Activated T-cell treated with anti-CD3 and anti-CD28 coated beads for 48 hours (primary cell): ENCODE results near the gene PA2G4.
"Not testable (repeated sequence)": the region's sequence is repeated elsewhere in the genome, so short reads cannot be mapped to it uniquely, and the experiment has no call there.

ENCODE experiments used
- DNase-seq: peaks from one replicate; pipeline ENCODE4 v3.0.0-alpha.2; 2020; ENCODE audit warnings: low read depth

Gene PA2G4

DNA sequence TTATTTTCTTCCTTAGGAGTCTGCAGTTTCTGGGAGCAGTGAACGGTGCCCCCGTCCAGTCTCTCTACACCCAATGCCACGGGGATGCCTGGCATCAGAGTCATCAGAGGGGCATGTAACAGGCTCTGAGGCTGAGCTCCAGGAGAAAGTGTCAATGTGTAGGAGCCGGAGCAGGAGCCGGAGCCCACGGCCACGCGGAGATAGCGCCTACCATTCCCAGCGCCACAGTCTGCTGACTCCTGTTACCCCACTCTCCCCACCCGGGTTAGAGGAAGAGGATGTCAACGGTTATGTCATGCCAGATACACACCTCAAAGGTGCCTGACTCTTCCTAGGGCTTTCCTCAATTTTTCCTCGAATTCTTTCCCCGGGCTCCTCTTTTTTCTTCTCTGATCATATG, 3.3 kb upstream of the PA2G4 start:
- DNase-seq = no peak

DNA sequence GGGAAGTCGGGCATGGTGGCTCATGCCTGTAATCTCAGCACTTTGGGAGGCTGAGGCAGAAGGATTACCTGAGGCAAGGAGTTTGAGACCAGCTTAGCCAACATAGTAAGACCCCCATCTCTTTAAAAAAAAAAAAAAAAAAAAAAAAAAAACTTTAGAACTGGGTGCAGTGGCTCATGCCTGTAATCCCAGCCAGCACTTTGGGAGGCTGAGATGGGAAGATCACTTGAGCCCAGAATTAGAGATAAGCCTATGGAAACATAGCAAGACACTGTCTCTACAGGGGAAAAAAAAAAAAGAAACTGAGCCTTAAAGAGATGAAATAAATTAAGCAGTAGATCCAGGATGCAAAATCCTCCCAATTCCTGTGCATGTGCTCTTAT, 1.7 kb upstream of the PA2G4 start:
- DNase-seq = no peak

DNA sequence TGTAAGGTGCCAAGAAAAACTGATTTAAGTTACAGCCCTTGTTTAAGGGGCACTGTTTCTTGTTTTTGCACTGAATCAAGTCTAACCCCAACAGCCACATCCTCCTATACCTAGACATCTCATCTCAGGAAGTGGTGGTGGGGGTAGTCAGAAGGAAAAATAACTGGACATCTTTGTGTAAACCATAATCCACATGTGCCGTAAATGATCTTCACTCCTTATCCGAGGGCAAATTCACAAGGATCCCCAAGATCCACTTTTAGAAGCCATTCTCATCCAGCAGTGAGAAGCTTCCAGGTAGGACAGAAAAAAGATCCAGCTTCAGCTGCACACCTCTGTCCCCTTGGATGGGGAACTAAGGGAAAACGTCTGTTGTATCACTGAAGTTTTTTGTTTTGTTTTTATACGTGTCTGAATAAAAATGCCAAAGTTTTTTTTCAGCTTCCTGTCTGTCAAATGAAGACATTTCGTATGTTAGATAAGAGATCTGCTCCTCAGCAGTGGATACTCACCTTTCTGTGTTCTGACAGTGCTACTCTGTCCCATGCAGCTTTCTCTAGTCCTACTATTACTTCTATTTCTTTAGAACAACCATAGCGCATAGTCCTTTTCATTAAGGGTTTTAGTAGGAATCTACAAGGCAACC, 1.2 kb upstream of the PA2G4 start:
- DNase-seq = no peak

DNA sequence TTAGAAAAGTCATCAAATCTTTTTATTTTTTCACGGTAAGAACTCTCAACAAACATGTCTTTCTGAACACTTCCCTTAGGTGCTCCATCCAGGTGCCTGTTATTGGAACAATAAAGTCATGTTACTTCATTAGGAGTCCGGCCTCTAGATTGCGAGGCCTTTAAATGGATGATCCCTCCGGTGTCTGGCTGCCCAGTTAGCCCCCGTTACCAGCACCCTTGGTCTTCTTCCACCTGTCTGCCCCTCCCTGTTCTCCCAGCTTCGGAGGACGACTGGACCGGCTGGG, 593 bp upstream of the PA2G4 start:
- no peak for DNase-seq

DNA sequence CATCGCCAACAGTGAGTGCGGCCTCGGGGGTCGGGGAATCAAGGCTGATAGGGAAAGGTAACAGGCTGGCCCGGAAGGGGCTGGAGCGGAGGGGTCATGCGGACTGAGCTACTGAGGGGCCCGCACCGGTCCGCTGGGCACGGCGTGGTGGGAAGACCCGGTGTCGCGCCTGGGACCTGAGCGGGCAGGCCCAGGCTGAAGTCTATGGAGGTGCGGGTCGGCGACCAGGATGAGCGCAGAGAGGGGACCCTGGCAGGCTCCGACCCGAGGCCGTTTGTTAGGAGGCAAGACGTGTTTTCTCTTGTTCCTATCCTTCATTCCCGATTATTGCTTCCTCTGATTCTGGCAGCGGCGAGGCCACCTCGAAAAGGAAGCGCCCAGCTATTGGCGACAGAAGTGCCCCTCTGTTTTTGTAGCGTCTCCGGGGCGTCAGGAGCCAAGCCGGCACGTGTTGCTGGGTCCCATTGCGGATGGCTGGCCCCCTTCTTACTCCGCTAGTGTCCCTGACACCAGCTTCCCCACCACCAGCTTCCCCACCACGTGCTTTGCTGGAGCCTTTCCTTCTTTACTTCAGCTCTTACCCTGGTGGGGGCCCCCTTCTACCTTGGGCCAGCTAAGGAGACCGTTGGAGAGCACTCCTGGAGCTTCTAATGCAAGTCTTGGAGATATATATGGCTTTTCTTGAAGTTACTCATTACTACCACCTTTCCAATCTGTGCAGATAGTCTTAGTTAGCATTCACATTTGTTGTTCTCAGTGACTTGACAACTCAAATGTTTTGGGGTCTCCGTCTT, 653 bp downstream of the PA2G4 start:
- DNase-seq = peak; percentile 18

DNA sequence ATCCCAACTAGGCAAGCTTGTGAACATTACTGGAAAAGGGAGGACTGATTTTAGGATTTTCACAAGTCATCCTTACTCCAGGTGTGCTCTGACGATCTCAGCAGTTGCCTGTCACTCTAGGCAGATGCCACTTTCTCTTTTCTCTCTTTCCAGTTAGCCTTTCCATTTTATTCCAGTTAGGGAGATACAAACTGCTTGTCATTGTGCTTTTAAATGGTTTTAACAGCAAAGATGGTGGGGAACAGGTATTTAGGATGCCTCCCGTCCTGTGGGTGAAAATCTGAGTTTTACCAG, 1.2 kb downstream of the PA2G4 start:
- DNase-seq = no peak

DNA sequence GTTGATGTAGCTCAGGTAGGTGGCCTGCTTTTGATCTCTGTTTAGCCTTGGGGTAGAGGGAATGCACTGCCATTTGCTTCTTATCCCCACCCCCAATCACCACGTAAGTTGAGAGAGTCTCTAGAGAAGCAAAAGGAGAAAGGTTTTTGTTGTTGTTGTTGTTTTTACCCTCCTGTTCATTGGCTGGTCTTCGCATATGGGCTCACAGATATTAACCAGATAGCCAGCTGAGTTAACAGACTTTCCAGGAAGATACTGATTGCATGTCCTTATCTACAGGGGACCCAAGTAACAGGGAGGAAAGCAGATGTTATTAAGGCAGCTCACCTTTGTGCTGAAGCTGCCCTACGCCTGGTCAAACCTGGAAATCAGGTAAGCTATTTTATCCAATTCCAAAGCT, 2.9 kb downstream of the PA2G4 start:
- DNase-seq = no peak

DNA sequence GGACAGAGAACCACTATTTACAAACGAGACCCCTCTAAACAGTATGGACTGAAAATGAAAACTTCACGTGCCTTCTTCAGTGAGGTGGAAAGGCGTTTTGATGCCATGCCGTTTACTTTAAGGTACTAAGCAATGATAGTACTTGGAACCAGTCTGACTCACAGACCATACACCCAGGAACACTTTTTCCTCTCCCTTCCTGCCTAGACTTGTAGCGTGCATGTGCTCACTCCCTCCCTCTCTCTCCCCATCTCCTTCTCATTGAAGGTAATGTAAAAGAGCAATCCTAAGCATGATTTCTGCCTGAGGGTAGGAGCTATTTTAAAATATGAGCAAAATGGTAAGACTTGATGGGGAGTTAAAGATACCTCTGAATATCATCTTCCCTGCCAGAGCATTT, 6.2 kb downstream of the PA2G4 start:
- DNase-seq = no peak

DNA sequence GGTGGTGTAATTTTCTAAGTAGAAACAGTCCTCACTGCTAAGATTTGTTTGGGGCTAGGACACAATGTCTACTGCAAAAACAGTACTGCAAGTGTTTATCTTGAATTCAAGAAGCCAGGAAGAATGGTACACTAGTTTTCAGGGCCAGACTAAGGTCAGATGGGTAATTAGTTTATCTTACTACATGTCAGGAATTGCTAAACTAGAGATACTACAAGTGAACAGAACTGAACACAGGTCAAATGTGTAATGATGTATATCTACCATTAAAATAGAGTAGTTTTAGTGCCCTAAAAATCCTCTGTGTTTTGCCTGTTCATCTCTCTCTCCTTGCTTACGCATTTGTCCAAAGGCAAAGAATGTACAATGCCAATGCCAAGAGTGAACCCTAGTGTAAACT, 9.7 kb downstream of the PA2G4 start:
- no peak for DNase-seq

DNA sequence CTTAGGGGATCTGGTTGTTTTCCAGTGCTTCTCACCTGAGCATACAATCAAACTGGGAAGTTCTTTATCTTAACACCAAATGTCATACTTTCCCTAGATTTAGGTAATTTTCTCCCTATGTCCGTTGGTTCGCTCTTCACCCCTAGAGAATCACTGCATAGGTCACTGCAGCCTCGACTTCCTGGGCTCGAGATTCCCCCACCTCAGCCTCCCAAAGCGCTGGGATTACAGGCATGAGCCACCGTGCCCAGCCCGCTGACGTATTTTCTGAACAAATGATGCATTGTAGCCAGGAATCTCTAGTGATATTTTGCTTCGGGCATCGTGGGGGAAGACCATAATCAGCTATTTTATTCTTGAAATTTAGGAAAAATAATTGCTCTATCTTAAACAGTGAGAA, 11.0 kb downstream of the PA2G4 start:
- no peak for DNase-seq

DNA sequence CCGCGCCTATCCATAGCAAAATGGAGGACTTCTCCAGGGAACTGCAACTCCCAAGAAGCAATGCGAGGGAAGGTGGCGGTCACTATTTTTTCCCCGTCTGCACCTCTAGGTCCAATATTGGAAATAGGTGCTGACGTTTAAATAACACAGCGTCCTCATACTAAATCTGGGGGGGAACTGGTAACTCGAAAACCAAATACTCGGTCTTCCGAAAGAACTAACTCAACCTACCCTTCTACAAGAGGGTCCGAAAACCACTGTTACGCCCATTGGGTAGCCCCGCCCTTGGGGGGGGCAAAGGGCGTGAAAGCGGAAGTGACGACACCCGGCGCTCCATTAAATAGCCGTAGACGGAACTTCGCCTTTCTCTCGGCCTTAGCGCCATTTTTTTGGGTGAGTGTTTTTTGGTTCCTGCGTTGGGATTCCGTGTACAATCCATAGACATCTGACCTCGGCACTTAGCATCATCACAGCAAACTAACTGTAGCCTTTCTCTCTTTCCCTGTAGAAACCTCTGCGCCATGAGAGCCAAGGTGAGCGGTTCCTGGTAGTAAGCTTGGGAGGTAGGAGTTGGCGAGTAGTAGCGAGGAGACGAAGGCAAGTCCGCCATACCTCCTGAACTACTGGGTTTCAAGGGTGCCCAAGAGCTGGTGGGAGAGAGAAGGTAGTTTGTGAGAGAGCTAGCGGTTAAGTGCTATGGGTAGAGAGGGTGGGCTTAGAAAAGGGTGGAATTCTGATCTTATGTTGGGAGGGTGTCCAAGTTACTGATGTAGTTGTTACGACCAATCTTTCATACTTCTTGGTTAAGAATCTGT, 12.1 kb downstream of the PA2G4 start, which contains the start of gene RPL41:
Gene RPL41, plus strand, starts transcription at position 367 of the 815 bp plus-strand sequence.
- peak; percentile 89 for DNase-seq

DNA sequence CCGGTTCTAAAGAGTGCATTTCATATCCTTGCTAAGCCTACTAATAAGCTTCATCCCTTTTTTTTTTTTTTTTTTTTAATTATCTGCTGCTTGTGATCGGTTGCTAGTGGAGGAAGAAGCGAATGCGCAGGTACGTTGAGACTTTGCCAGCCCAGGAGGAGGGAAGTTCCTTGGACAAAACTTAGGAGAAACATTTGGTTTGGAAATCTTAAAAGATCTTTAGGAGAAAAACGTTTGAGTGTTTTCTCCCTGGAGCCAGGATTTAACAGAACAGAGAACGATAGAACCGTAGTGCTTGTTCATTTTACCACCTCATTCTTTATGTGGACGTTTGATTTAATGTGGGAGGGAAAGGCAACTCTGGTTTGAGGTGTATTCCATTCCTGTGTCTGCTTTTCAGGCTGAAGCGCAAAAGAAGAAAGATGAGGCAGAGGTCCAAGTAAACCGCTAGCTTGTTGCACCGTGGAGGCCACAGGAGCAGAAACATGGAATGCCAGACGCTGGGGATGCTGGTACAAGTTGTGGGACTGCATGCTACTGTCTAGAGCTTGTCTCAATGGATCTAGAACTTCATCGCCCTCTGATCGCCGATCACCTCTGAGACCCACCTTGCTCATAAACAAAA, 12.8 kb downstream of the PA2G4 start:
- not testable (repeated sequence) for DNase-seq

DNA sequence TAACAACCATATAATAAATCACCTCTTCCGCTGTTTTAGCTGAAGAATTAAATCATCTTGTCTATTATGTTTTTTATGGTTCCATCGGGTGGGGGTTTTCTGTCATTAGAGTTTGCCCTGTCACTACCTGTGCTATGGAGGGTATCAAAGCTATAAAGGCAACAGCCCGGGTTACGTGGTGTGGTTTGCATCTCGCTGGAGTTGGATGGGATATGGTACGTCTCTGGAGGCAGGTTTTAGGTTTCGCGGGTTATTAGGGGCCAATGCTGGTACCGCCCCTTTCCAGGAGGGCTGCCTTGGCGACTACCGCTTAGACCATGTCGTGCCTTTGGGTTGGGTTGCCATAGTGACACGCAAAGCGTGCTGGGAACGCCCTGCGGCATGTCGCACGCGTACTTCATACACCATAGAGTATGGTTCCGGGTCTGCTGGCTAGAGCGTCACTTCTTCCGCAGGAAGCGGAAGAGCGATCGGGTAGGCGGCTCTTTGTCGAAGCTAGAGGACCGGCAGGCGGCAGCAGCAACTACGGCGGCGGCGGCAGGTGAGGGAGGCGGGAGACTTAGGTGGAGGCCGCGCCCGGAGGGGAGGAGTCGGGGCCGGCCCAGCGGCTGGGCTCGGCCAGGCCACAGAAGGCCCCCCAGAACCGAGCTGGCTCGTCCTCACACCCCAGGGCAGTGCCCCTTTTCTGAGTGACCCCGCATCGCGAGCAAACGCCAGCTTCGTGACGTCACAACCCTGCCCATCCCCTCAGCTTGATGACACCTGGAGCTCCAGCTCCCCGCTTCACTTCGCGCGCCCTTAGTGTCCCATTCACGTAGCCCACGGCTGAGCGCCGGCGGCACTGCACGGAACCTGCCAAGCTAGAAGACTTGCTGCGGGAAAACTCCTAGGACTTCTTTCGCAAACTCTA, 13.7 kb downstream of the PA2G4 start, which contains the start of gene ZC3H10:
Gene ZC3H10, plus strand, starts transcription at position 489 of the 910 bp plus-strand sequence. CDS start 2,297 bp downstream, outside the sequence.
- DNase-seq = peak; percentile 96

DNA sequence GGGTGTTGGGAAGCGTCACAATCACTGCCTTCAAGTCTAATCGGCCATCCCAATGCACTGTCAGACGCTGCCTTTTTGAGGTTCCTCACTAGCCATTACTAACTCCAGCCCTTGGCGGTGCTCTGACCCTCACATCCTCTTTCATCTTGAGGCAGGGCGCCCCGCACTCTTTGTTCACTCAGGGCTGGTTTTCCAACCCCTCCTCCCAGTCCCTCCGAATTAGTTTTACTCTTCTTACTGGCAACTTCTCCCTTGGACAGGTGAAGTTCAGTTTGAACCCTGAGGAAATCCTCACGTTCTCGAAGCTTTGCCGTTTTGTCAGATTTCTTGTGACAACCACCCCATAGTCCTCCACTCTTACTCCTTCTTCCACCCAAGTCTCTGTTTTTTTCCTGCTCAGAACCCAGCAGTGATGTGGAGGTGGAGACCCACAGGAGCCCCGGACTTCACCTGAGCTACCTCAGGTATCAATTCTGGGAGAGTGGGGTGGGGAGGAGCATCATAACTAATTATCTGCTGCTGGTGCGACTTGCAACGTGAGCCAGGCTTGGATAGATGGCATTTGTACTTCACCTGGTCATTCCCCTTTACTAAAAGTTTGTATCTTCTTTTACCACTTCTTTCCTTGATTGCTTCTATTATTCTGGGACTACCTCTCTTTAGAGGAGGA, 14.5 kb downstream of the PA2G4 start:
- DNase-seq = no peak

DNA sequence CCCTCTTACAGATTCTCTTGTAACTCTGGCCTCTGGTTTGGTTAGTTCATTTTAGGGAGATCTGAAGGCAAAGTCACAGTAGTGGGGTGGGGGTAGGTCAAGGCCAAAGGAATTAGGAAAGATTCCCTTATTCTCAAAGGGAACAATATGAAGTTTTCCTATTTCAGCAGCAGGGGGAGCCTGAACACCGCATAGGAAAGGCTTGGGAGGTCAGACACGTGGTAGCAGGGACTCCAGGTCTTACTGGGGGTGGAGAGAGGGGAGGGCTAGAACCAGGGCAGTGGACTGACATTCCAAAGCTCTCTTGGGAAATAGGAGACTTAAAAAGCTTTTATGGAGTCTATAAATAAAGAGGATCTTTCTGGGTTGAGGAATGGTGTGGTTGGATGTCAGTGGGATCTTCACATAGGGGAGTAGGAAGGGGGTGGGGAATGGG, 15.0 kb downstream of the PA2G4 start:
- DNase-seq = peak; percentile 29

DNA sequence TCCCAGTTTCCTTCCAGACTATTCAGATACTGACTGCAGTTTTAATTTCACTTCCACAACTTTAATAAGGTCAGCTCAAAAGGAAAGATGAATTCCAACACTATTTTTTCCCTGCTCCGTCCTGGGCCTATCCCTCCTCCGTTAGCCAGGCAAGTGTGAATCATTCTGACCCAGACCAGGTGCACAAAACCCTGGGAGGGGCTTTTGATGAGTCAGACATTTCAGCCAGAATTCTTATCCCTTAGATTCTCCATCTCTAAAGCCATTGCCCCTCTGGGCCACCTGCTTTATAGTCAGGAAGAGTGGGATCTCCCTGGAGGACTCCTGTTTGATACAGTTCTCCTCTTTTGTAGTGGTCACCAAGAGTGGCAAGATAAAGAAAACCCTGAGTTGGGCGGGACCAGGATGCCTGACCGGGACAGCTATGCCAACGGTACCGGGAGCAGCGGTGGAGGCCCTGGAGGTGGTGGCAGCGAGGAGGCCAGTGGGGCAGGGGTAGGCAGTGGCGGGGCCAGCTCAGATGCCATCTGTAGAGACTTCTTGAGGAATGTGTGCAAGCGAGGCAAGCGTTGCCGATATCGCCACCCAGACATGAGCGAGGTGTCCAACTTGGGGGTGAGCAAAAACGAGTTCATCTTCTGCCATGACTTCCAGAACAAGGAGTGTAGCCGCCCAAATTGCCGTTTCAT, 15.9 kb downstream of the PA2G4 start:
- no peak for DNase-seq

DNA sequence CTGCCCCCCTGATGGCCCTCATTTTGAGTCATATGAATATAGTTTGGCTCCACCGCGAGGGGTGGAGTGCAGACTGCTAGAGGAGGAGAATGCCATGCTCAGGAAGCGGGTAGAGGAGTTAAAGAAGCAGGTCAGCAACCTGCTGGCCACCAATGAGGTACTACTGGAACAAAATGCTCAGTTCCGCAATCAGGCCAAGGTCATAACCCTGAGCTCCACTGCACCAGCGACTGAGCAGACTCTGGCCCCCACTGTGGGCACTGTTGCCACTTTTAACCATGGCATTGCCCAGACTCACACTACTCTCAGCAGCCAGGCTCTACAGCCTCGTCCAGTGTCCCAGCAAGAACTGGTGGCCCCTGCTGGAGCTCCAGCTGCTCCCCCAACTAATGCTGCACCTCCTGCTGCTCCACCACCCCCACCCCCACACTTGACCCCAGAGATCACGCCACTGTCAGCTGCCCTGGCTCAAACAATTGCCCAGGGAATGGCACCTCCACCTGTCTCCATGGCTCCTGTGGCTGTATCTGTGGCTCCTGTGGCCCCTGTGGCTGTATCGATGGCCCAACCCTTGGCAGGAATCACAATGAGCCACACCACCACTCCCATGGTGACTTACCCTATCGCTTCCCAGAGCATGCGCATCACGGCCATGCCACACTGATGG, 17.0 kb downstream of the PA2G4 start:
- no peak for DNase-seq

DNA sequence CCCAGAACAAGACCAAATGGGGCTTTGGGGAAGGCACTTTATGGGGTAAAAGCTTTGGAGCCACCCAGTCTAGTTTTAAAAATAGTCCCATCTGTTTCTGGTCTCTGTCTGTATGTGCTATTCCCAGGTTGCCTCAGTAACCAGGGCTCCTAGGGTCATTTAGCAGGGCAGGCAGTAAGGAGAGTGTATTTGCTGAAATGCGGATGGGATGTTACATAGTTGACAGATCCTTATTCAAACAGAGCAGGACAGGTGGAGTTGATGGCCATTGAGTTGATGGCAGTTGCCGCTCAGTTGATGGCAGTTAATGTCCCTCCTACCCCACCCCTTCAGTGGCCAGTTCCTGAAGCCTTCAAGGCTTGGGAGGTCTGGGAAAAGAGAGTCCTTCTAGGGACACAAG, 18.3 kb downstream of the PA2G4 start:
- DNase-seq = no peak

DNA sequence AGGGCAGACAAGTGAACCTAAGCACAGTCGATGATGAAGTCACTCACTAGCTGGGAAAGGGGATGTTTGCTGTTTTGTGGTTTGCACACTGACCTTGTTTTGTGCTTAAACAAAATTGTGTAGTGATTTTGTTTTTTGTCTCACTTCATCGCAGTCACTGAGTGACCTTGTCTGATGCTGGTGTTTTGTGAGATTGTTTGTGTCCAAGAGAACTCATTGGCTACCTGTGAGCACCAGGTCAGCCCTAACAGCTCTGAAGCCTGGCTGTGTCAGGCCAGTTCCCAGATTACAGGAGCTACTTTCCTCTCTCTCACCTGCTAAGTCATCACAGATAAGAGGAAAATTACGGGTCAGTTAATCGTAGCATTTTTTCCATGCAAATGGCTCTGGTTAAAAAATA, 19.8 kb downstream of the PA2G4 start:
- DNase-seq = no peak

DNA sequence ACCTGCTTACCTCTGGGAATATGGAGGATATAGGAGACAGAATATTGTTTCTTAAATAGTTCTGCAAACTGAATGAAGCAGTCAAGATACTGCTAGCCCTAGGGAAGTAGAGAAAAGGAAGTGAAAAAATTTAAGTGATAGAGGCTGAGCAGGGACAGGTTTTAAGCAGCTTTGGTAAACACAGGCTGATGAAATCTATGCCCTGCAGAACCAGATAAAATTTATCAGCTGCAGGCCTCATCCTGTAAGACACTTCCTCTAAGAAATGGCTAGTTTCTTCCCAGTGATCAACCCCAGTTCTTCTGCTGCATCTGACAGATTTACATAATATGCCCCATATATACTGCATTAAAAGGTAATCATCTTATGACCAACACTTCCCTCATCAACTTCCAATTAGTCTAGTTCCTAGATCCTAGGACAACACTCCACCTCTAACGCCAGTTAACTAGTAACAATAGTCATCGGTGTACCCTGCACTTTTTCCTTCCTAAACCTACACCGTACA, 22.4 kb downstream of the PA2G4 start:
- no peak for DNase-seq
